HL-60 (cell line): ENCODE data around the gene FAM149B1.
A peak's percentile ranks its signal among the peaks of the same experiment; 100 is the strongest.

ENCODE experiments used
- DNase-seq, 2 experiments: peaks; one replicate each; pipeline ENCODE4 v3.0.0-alpha.2; 2010 to 2020; ENCODE audit warnings: low read depth in 1 of 2, low spot score in 1 of 2
- H3K27ac ChIP-seq: fragments of 250-450 bp; sonication (Bioruptor Pico); replicated peaks from 2 replicates; pipeline ENCODE4 v1.5.1; 2020; ENCODE audit warnings: mild to moderate bottlenecking, moderate library complexity
- H3K27me3 ChIP-seq: fragments of 250-450 bp; sonication (Bioruptor Pico); 2 replicates; pipeline ENCODE4 v1.5.1; 2021; ENCODE audit warnings: mild to moderate bottlenecking, moderate library complexity; ENCODE audit not compliant: insufficient read depth, poor library complexity, severe bottlenecking
- H3K4me3 ChIP-seq: replicated peaks from 2 replicates; pipeline ENCODE4 v1.5.1; 2011; ENCODE audit warnings: mild to moderate bottlenecking, control low read depth, low read length; ENCODE audit not compliant: insufficient read depth
- CTCF ChIP-seq: IDR thresholded peaks from one replicate; pipeline ENCODE4 v1.5.1; 2011; ENCODE audit warnings: low read length, control low read depth, inconsistent platforms; ENCODE audit not compliant: insufficient read depth
- GABPA ChIP-seq: IDR thresholded peaks from 2 replicates; pipeline ENCODE4 v1.6.1; 2012; ENCODE audit warnings: low read depth
- POLR2AphosphoS5 ChIP-seq: IDR thresholded peaks from 2 replicates; pipeline ENCODE4 v1.6.1; 2012; ENCODE audit warnings: low read depth
- REST ChIP-seq: IDR thresholded peaks from 2 replicates; pipeline ENCODE4 v1.6.1; 2012; ENCODE audit warnings: low read depth; ENCODE audit not compliant: insufficient replicate concordance
- SPI1 ChIP-seq: IDR thresholded peaks from 2 replicates; pipeline ENCODE4 v1.6.1; 2012; ENCODE audit warnings: low read depth, mild to moderate bottlenecking, borderline replicate concordance

Gene FAM149B1

GRCh38 chr10:73168465-73168803 lies 515 bp downstream of the FAM149B1 start:
- TF ChIP-seq CTCF (no peak), SPI1 (no peak), POLR2AphosphoS5 (no peak), REST (no peak), GABPA (no peak)
- no peak for DNase-seq
- H3K27ac ChIP-seq: peak overlapping the region; percentile 76

GRCh38 chr10:73169320-73169719 lies 1.4 kb downstream of the FAM149B1 start:
- H3K27me3 ChIP-seq: no peaks in the 10 kb centered on the region
- no peak overlapping the region for H3K27ac ChIP-seq
- no peak for TF ChIP-seq CTCF
- TF ChIP-seq GABPA: no peak
- no peak for TF ChIP-seq SPI1
- no peak for TF ChIP-seq REST
- no peak for TF ChIP-seq POLR2AphosphoS5
- no peak for DNase-seq
- H3K4me3 ChIP-seq: no peak overlapping the region

More at GRCh38 chr10:73168465-73168803, 515 bp downstream of the FAM149B1 start:
- Histone ChIP-seq H3K27me3 (no peaks in the 10 kb centered on the region), H3K4me3 (peak overlapping the region; percentile 95)

- TF ChIP-seq CTCF: no peak
- TF ChIP-seq SPI1: no peak
- TF ChIP-seq POLR2AphosphoS5: no peak
- no peak for TF ChIP-seq REST
- no peak for TF ChIP-seq GABPA
- H3K27ac ChIP-seq: no peak overlapping the region
These were observed 4.9 kb downstream of the FAM149B1 start for GRCh38 chr10:73172867-73173266.

More at GRCh38 chr10:73172867-73173266, 4.9 kb downstream of the FAM149B1 start:
- Histone ChIP-seq H3K27me3 (no peaks in the 10 kb centered on the region), H3K4me3 (no peak overlapping the region)
- DNase-seq: no peak
